HepG2 (cell line): Measurements from ENCODE around the gene PFN4. TPM values are rescaled to one million over a fixed set of nuclear protein-coding genes. Genes with fewer than 3 reads are reported as not detected.
A peak's percentile ranks its signal among the peaks of the same experiment; 100 is the strongest.

Experiments used
- ARID5B ChIP-seq: IDR thresholded peaks from 2 replicates; pipeline ENCODE4 v1.4.0; 2020; ENCODE audit warnings: mild to moderate bottlenecking, missing genetic modification reagents
- ATF5 ChIP-seq: sonication (generic); formaldehyde crosslinking; IDR thresholded peaks from 2 replicates; pipeline ENCODE4 v1.4.0; 2020; ENCODE audit warnings: mild to moderate bottlenecking, low read depth, missing genetic modification reagents
- CBX5 ChIP-seq: sonication (generic); formaldehyde crosslinking; IDR thresholded peaks from 2 replicates; pipeline ENCODE4 v1.4.0; 2020; ENCODE audit warnings: missing genetic modification reagents, borderline replicate concordance
- FUBP1 ChIP-seq: sonication (generic); formaldehyde crosslinking; IDR thresholded peaks from 2 replicates; pipeline ENCODE4 v1.5.1; 2020; ENCODE audit warnings: missing genetic modification reagents, mild to moderate bottlenecking, borderline replicate concordance
- KLF12 ChIP-seq: sonication (generic); formaldehyde crosslinking; IDR thresholded peaks from 2 replicates; pipeline ENCODE4 v1.4.0; 2020; ENCODE audit warnings: missing genetic modification reagents, borderline replicate concordance
- PPARG ChIP-seq: conservative IDR thresholded peaks from 2 replicates; pipeline ENCODE4 v1.6.1; 2016; ENCODE audit warnings: missing biosample characterization, missing genetic modification reagents
- PRPF4 ChIP-seq: fragments of 200-400 bp; formaldehyde crosslinking; IDR thresholded peaks from 2 replicates; pipeline ENCODE4 v1.6.1; 2016; ENCODE audit warnings: low read length, low read depth; ENCODE audit not compliant: poor library complexity, severe bottlenecking
- ZC3H13 ChIP-seq: sonication (generic); formaldehyde crosslinking; IDR thresholded peaks from 2 replicates; pipeline ENCODE4 v1.8.1; 2023; ENCODE audit warnings: mild to moderate bottlenecking, missing genetic modification reagents, moderate library complexity
- ZHX1 ChIP-seq: sonication (generic); formaldehyde crosslinking; IDR thresholded peaks from 2 replicates; pipeline ENCODE4 v1.8.1; 2022; ENCODE audit warnings: low read depth, mild to moderate bottlenecking, missing genetic modification reagents
- ZNF331 ChIP-seq: sonication (generic); formaldehyde crosslinking; IDR thresholded peaks from 2 replicates; pipeline ENCODE4 v1.4.0; 2020; ENCODE audit warnings: missing genetic modification reagents
- ZNF644 ChIP-seq: IDR thresholded peaks from 2 replicates; pipeline ENCODE4 v1.6.1; 2016; ENCODE audit warnings: low read depth
- ZNF687 ChIP-seq: sonication (generic); formaldehyde crosslinking; IDR thresholded peaks from 2 replicates; pipeline ENCODE4 v1.5.1; 2020; ENCODE audit warnings: mild to moderate bottlenecking, missing genetic modification reagents, moderate library complexity
- ZNF720 ChIP-seq: sonication (generic); formaldehyde crosslinking; IDR thresholded peaks from 2 replicates; pipeline ENCODE4 v1.4.0; 2020; ENCODE audit warnings: missing genetic modification reagents
- ZNF746 ChIP-seq: sonication (generic); formaldehyde crosslinking; IDR thresholded peaks from 2 replicates; pipeline ENCODE4 v1.8.0; 2022; ENCODE audit warnings: mild to moderate bottlenecking, missing genetic modification reagents
- ZNF782 ChIP-seq: sonication (generic); formaldehyde crosslinking; IDR thresholded peaks from 2 replicates; pipeline ENCODE4 v1.4.0; 2020; ENCODE audit warnings: missing genetic modification reagents, mild to moderate bottlenecking, borderline replicate concordance
- polyA plus RNA-seq, 8 experiments: library from polyadenylated mRNA; depleted of rRNA in 3 of 8; stranded (reverse) in 7 of 8; unstranded in 1 of 8; fragments of >200 nt; fragmentation: Illumina TruSeq in 4 of 8; extraction: Trizol in 4 of 8; gene quantifications; 2 replicates each; pipeline versions ENCODE4 v1.2.1 to v1.2.3, GENCODE V29; 2011 to 2016; ENCODE audit warnings: low read depth in 4 of 8, missing spikeins in 1 of 8, mixed read lengths in 1 of 8; ENCODE audit not compliant: insufficient read depth in 1 of 8
- total RNA-seq, 5 experiments: library from RNA; depleted of rRNA; stranded (reverse); fragments of >200 nt; fragmentation: Illumina TruSeq; extraction: Trizol; gene quantifications; 2 replicates each; pipeline ENCODE4 v1.2.3, GENCODE V29; 2016; ENCODE audit warnings: low read depth in 1 of 5

Gene PFN4
- total and polyA plus RNA-seq, 2 of the 13 experiments (the other 11 are each of a cell fraction or from before 2014, with no cell fraction given), result 0.12 to 0.20 TPM

GRCh38 chr2:24164416-24164973 is 41.4 kb upstream of the PFN4 start (continued):
- TF ChIP-seq ZC3H13 (CRISPR knock-in tag), result no peak
- no peak for TF ChIP-seq PPARG (CRISPR knock-in tag)
- peak; percentile 40; the same call in 1 of the 2 replicates for TF ChIP-seq ARID5B (CRISPR knock-in tag)
- TF ChIP-seq ZNF331 (CRISPR knock-in tag), result peak; percentile 31; the same call in 1 of the 2 replicates
- no peak for TF ChIP-seq ZNF720 (CRISPR knock-in tag)
- TF ChIP-seq FUBP1, result no peak
- no peak for TF ChIP-seq ZNF746 (CRISPR knock-in tag)
- TF ChIP-seq PRPF4, result no peak
- 0 out of 2 replicates have a peak, but pooled peaks have one; percentile 33 for TF ChIP-seq CBX5 (CRISPR knock-in tag)
- 0 out of 2 replicates have a peak, but pooled peaks have one; percentile 40 for TF ChIP-seq ZNF644 (CRISPR knock-in tag)
- no peak for TF ChIP-seq ZNF782
- peak; percentile 52 for TF ChIP-seq ZNF687 (CRISPR knock-in tag)
- TF ChIP-seq ATF5 (CRISPR knock-in tag), result no peak
- TF ChIP-seq ZHX1, result no peak
- TF ChIP-seq KLF12 (CRISPR knock-in tag), result no peak
